ENCODE data around the gene NOL8. TPM values are rescaled to one million over a fixed set of nuclear protein-coding genes. Genes with fewer than 3 reads are reported as not detected.
A peak's percentile ranks its signal among the peaks of the same experiment; 100 is the strongest.

NOL8 gene
- polyA plus RNA-seq, 1 donor (not counting 4 experiments of a cell fraction or from before 2014, with no cell fraction given), result 28.9 TPM

DNA sequence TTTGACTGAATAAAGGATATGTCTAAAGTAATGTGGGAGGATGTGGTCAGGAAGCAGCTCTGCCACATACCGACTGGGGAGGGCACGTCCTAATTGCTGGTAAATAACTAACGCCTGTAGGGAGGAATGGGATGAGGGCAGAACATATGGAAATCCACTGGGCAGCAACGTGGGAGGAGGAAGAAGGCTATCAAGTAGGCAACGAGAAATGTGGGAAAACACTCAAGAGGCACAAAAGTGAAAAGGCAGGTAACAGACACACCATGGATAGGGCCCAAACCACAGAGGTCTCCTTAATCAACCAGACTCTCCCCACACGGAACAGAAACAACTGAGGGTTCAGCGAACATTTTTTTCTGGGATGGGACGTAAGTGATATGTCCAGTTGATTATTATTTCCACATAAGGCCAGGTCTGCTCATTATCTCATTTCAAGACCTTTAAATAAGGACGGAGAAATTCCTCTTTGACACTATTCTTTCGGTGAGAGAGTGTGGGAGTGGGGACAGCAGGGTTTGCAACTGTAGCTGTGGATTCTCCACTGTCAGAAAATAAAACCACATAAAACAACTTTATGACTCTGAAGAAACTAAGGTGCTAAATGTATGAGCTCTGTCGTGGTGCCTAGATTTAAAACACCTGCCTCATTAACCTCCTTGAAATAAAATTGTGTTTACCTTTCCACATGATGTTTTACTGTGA is 48.7 kb downstream of the NOL8 start:
- Histone ChIP-seq H3K9me3 (ENCODE audit: control insufficient read depth, low read depth, low read length) (no peaks in the 10 kb centered on the region), H3K9me1 (ENCODE audit: control insufficient read depth, extremely low read depth, insufficient read depth, low read length) (no peaks in the 10 kb centered on the region), H3K4me2 (ENCODE audit: control insufficient read depth, extremely low read depth, insufficient read depth, low read depth, low read length) (no peak overlapping the region), H3K27me3 (ENCODE audit: control insufficient read depth, extremely low read depth, insufficient read depth, low read length) (no peaks in the 10 kb centered on the region), H4K20me1 (ENCODE audit: control insufficient read depth, extremely low read depth, insufficient read depth, low read length) (peaks cover 8% of the 10 kb centered on the region), H3K79me2 (ENCODE audit: control insufficient read depth, insufficient read depth, low read length) (no peaks in the 10 kb centered on the region), H2AFZ (ENCODE audit: control insufficient read depth, low read length) (no peak overlapping the region), H3K27ac (ENCODE audit: control insufficient read depth, insufficient read depth, low read length) (no peak overlapping the region), H3K4me1 (ENCODE audit: control insufficient read depth, extremely low read depth, insufficient read depth, low read length) (no peaks in the 10 kb centered on the region), H3K9ac (ENCODE audit: control insufficient read depth, extremely low read depth, insufficient read depth, low read length) (no peak overlapping the region), H3K4me3 (ENCODE audit: control insufficient read depth in 2 of 3, extremely low read depth in 1 of 3, insufficient read depth in 2 of 3, low read depth in 1 of 3, low read length in 3 of 3) (no peak overlapping the region), H3K36me3 (ENCODE audit: control insufficient read depth in 2 of 2, extremely low read depth in 1 of 2, insufficient read depth in 2 of 2, low read length in 2 of 2) (peaks cover 40 to 60% of the 10 kb centered on the region in 2 experiments)
- FAIRE-seq (no peak), DNase-seq (ENCODE audit: low read depth, low spot score) (no peak)
- dilution Hi-C loops (cut with MboI; ENCODE audit: extremely low pct_ligation_motif_present, low sequenced_read_pairs), result no loop called here
- TF ChIP-seq, protein P1, sequence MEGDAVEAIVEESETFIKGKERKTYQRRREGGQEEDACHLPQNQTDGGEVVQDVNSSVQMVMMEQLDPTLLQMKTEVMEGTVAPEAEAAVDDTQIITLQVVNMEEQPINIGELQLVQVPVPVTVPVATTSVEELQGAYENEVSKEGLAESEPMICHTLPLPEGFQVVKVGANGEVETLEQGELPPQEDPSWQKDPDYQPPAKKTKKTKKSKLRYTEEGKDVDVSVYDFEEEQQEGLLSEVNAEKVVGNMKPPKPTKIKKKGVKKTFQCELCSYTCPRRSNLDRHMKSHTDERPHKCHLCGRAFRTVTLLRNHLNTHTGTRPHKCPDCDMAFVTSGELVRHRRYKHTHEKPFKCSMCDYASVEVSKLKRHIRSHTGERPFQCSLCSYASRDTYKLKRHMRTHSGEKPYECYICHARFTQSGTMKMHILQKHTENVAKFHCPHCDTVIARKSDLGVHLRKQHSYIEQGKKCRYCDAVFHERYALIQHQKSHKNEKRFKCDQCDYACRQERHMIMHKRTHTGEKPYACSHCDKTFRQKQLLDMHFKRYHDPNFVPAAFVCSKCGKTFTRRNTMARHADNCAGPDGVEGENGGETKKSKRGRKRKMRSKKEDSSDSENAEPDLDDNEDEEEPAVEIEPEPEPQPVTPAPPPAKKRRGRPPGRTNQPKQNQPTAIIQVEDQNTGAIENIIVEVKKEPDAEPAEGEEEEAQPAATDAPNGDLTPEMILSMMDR (optimal IDR thresholded peaks at IDR 0.05 in 1 of 3, IDR thresholded peaks at IDR 0.05 in 1 of 3, conservative IDR thresholded peaks at IDR 0.05 in 1 of 3; ENCODE audit: extremely low read depth in 1 of 3, insufficient read depth in 2 of 3, low read length in 3 of 3), result no peak
- TF ChIP-seq EZH2 (IDR thresholded peaks at IDR 0.05; ENCODE audit: low read length), result no peak

DNA sequence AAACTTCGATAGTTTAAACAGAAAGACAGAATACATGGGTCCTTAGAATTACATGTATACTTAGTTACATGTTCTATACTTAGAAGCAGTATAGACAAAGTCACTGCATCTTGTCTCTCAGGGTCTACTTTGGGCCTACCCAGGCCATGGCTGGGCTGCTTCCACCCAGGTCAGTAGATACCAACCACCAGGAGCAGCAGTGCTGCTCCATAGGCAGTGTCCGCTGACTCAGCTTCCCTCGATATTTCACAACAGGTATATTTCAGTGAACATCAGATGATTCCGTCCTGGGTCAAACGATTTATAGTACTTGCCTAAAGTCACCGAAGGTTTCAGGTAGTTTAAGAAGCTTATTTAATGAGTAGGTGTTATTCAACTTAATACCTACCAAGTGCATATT is 49.6 kb downstream of the NOL8 start:
- H3K9me1 ChIP-seq (ENCODE audit: control insufficient read depth, extremely low read depth, insufficient read depth, low read length), result no peaks in the 10 kb centered on the region
- TF ChIP-seq, protein P1 (optimal IDR thresholded peaks at IDR 0.05 in 1 of 3, IDR thresholded peaks at IDR 0.05 in 1 of 3, conservative IDR thresholded peaks at IDR 0.05 in 1 of 3; ENCODE audit: extremely low read depth in 1 of 3, insufficient read depth in 2 of 3, low read length in 3 of 3), result peak in 1 of 3 experiments; percentile 5
- no peak for TF ChIP-seq EZH2 (IDR thresholded peaks at IDR 0.05; ENCODE audit: low read length)
- no peaks in the 10 kb centered on the region for H3K79me2 ChIP-seq (ENCODE audit: control insufficient read depth, insufficient read depth, low read length)
- H3K27me3 ChIP-seq (ENCODE audit: control insufficient read depth, extremely low read depth, insufficient read depth, low read length), result no peaks in the 10 kb centered on the region
- no peaks in the 10 kb centered on the region for H3K4me1 ChIP-seq (ENCODE audit: control insufficient read depth, extremely low read depth, insufficient read depth, low read length)
- FAIRE-seq (no peak), DNase-seq (ENCODE audit: low read depth, low spot score) (no peak)
- H3K4me2 ChIP-seq (ENCODE audit: control insufficient read depth, extremely low read depth, insufficient read depth, low read depth, low read length), result no peak overlapping the region
- H3K9ac ChIP-seq (ENCODE audit: control insufficient read depth, extremely low read depth, insufficient read depth, low read length), result no peak overlapping the region
- no peak overlapping the region for H3K4me3 ChIP-seq (ENCODE audit: control insufficient read depth in 2 of 3, extremely low read depth in 1 of 3, insufficient read depth in 2 of 3, low read depth in 1 of 3, low read length in 3 of 3)
- H3K9me3 ChIP-seq (ENCODE audit: control insufficient read depth, low read depth, low read length), result no peaks in the 10 kb centered on the region
- no peak overlapping the region for H2AFZ ChIP-seq (ENCODE audit: control insufficient read depth, low read length)
- H3K27ac ChIP-seq (ENCODE audit: control insufficient read depth, insufficient read depth, low read length), result no peak overlapping the region
- dilution Hi-C loops (cut with MboI; ENCODE audit: extremely low pct_ligation_motif_present, low sequenced_read_pairs), result no loop called here
- H4K20me1 ChIP-seq (ENCODE audit: control insufficient read depth, extremely low read depth, insufficient read depth, low read length), result peaks cover 8% of the 10 kb centered on the region
- peaks cover 42 to 68% of the 10 kb centered on the region in 2 experiments for H3K36me3 ChIP-seq (ENCODE audit: control insufficient read depth in 2 of 2, extremely low read depth in 1 of 2, insufficient read depth in 2 of 2, low read length in 2 of 2)
